ENCODE results near the gene ANO8. TPM values are rescaled to one million over a fixed set of nuclear protein-coding genes. Genes with fewer than 3 reads are reported as not detected.

Gene ANO8
- total and polyA plus RNA-seq, 2 of the 13 experiments (the other 11 are each of a cell fraction or from before 2014, with no cell fraction given), result 1.8 to 3.5 TPM

DNA sequence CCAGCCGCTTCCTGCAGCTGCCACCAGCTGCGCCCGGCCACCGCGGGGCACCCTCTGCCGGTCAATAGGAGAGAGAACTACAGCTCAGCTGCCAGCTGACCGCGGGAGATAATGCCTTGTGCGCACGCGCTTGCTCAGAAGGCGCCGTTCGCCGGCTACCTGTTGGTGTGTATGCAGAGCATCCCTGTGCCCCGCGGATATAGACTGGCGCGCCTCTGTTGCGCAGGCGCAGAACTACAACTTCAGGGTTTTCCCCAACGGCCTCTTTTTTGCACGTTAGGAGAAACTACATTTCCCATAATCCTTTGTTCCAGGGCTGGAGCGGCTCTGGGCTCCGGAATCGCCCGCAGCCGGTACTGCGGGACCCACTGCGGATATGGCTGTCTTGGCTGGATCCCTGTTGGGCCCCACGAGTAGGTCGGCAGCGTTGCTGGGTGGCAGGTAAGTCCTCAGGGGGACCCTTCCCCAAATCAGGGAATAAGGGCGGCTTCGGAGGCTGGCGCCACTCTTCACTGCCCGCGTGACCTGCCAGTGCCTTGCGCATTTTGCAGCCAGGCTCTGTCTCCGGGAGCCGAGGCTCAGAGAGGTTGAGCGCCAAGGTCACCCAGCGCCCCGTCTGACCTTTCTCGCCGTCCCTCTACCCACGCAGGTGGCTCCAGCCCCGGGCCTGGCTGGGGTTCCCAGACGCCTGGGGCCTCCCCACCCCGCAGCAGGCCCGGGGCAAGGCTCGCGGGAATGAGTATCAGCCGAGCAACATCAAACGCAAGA lies 29.0 kb downstream of the ANO8 start, which contains the start of gene MRPL34 (continued):
- TF ChIP-seq, protein P1, sequence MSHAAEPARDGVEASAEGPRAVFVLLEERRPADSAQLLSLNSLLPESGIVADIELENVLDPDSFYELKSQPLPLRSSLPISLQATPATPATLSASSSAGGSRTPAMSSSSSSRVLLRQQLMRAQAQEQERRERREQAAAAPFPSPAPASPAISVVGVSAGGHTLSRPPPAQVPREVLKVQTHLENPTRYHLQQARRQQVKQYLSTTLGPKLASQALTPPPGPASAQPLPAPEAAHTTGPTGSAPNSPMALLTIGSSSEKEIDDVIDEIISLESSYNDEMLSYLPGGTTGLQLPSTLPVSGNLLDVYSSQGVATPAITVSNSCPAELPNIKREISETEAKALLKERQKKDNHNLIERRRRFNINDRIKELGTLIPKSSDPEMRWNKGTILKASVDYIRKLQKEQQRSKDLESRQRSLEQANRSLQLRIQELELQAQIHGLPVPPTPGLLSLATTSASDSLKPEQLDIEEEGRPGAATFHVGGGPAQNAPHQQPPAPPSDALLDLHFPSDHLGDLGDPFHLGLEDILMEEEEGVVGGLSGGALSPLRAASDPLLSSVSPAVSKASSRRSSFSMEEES (CRISPR knock-in tag; IDR thresholded peaks at IDR 0.05), result 0 out of 2 replicates have a peak, but pooled peaks have one; percentile 41
- TF ChIP-seq ZFP82 (CRISPR knock-in tag; IDR thresholded peaks at IDR 0.05; ENCODE audit: borderline replicate concordance) (peak; percentile 78; the same call in 1 of the 2 replicates), ZMYM2 (CRISPR knock-in tag; IDR thresholded peaks at IDR 0.05) (no peak), ZNF746 (CRISPR knock-in tag; IDR thresholded peaks at IDR 0.05) (no peak), AKAP8 (CRISPR knock-in tag; IDR thresholded peaks at IDR 0.05) (peak; percentile 43; the same call in 1 of the 2 replicates), CHD2 (IDR thresholded peaks at IDR 0.05; ENCODE audit: low read depth, low read length) (peak; percentile 64), DNMT3B (CRISPR knock-in tag; conservative IDR thresholded peaks at IDR 0.05) (0 out of 2 replicates have a peak, but pooled peaks have one; percentile 25), HNRNPUL1 (IDR thresholded peaks at IDR 0.05; ENCODE audit: low read depth, low read length) (no peak), FUBP1 (CRISPR knock-in tag; IDR thresholded peaks at IDR 0.05; ENCODE audit: borderline replicate concordance) (no peak), ZFYVE20 (CRISPR knock-in tag; IDR thresholded peaks at IDR 0.05; ENCODE audit: borderline replicate concordance, low read depth) (0 out of 2 replicates have a peak, but pooled peaks have one; percentile 82), MEF2D (CRISPR knock-in tag; IDR thresholded peaks at IDR 0.05) (no peak; the same call in 1 of the 2 replicates), IRF2 (CRISPR knock-in tag; IDR thresholded peaks at IDR 0.05) (peak; percentile 77; the same call in 1 of the 2 replicates), FIP1L1 (IDR thresholded peaks at IDR 0.05; ENCODE audit: borderline replicate concordance, insufficient read depth, low read depth, low read length) (no peak)
- TF ChIP-seq, protein P2, sequence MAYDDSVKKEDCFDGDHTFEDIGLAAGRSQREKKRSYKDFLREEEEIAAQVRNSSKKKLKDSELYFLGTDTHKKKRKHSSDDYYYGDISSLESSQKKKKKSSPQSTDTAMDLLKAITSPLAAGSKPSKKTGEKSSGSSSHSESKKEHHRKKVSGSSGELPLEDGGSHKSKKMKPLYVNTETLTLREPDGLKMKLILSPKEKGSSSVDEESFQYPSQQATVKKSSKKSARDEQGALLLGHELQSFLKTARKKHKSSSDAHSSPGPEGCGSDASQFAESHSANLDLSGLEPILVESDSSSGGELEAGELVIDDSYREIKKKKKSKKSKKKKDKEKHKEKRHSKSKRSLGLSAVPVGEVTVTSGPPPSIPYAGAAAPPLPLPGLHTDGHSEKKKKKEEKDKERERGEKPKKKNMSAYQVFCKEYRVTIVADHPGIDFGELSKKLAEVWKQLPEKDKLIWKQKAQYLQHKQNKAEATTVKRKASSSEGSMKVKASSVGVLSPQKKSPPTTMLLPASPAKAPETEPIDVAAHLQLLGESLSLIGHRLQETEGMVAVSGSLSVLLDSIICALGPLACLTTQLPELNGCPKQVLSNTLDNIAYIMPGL (CRISPR knock-in tag; IDR thresholded peaks at IDR 0.05; ENCODE audit: borderline replicate concordance in 1 of 2, low read depth in 1 of 2), result peak; percentile 72 to 89
- TF ChIP-seq, protein P3, sequence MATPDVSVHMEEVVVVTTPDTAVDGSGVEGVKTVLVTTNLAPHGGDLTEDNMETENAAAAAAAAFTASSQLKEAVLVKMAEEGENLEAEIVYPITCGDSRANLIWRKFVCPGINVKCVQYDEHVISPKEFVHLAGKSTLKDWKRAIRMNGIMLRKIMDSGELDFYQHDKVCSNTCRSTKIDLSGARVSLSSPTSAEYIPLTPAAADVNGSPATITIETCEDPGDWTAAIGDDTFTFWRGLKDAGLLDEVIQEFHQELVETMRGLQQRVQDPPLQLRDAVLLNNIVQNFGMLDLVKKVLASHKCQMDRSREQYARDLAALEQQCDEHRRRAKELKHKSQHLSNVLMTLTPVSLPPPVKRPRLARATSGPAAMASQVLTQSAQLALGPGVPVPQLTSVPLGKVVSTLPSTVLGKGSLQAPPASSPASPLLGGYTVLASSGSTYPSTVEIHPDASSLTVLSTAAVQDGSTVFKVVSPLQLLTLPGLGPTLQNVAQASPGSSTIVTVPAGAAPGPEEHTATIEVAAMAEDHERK (CRISPR knock-in tag; IDR thresholded peaks at IDR 0.05; ENCODE audit: low read depth), result no peak
- TF ChIP-seq, protein P4, sequence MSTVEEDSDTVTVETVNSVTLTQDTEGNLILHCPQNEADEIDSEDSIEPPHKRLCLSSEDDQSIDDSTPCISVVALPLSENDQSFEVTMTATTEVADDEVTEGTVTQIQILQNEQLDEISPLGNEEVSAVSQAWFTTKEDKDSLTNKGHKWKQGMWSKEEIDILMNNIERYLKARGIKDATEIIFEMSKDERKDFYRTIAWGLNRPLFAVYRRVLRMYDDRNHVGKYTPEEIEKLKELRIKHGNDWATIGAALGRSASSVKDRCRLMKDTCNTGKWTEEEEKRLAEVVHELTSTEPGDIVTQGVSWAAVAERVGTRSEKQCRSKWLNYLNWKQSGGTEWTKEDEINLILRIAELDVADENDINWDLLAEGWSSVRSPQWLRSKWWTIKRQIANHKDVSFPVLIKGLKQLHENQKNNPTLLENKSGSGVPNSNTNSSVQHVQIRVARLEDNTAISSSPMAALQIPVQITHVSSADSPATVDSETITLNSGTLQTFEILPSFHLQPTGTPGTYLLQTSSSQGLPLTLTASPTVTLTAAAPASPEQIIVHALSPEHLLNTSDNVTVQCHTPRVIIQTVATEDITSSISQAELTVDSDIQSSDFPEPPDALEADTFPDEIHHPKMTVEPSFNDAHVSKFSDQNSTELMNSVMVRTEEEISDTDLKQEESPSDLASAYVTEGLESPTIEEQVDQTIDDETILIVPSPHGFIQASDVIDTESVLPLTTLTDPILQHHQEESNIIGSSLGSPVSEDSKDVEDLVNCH (CRISPR knock-in tag; IDR thresholded peaks at IDR 0.05), result no peak
- TF ChIP-seq, protein P5, sequence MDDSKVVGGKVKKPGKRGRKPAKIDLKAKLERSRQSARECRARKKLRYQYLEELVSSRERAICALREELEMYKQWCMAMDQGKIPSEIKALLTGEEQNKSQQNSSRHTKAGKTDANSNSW (CRISPR knock-in tag; IDR thresholded peaks at IDR 0.05; ENCODE audit: borderline replicate concordance), result no peak
